ENCODE measurements around the gene KCNQ5. TPM values are rescaled to one million over a fixed set of nuclear protein-coding genes. Genes with fewer than 3 reads are reported as not detected.
"Not testable (repeated sequence)": the region's sequence is repeated elsewhere in the genome, so short reads cannot be mapped to it uniquely, and the experiment has no call there.

The KCNQ5 gene
- total RNA-seq, 1 donor from 2014 or later, result 1.2 TPM

DNA sequence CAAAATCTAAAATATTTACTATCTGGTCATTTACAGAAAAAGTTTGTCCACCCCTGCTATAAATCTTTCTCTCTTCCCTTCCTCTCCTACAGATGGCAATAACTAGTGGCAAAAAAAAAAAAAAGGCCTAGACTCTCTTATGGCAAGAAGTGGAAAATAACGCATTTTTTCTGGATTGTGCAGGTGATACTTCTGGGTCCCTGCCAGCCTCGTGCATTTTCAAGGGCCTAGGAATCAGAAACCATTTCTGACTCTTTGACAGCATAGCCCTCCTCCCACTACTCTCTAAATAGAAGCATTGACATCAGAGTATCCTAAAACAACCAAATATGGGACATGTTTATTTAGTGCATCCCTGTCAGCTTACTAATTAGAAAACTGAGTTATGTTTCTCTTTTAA lies 352.4 kb downstream of the KCNQ5 start:
- Mint-ChIP-seq H3K36me3 (ENCODE audit: low read depth) (peaks cover 5% of the 10 kb centered on the region), H3K9me3 (no peaks in the 10 kb centered on the region), H3K4me1 (peaks cover 19% of the 10 kb centered on the region), H3K4me3 (no peak overlapping the region), H3K27ac (ENCODE audit: unreplicated experiment) (peak overlapping the region; percentile 0), H3K27me3 (ENCODE audit: low read depth) (no peaks in the 10 kb centered on the region)
- DNase-seq (ENCODE audit: low read depth, low spot score), result no peak
- TF ChIP-seq, protein P1, sequence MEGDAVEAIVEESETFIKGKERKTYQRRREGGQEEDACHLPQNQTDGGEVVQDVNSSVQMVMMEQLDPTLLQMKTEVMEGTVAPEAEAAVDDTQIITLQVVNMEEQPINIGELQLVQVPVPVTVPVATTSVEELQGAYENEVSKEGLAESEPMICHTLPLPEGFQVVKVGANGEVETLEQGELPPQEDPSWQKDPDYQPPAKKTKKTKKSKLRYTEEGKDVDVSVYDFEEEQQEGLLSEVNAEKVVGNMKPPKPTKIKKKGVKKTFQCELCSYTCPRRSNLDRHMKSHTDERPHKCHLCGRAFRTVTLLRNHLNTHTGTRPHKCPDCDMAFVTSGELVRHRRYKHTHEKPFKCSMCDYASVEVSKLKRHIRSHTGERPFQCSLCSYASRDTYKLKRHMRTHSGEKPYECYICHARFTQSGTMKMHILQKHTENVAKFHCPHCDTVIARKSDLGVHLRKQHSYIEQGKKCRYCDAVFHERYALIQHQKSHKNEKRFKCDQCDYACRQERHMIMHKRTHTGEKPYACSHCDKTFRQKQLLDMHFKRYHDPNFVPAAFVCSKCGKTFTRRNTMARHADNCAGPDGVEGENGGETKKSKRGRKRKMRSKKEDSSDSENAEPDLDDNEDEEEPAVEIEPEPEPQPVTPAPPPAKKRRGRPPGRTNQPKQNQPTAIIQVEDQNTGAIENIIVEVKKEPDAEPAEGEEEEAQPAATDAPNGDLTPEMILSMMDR (conservative IDR thresholded peaks at IDR 0.05), result no peak

DNA sequence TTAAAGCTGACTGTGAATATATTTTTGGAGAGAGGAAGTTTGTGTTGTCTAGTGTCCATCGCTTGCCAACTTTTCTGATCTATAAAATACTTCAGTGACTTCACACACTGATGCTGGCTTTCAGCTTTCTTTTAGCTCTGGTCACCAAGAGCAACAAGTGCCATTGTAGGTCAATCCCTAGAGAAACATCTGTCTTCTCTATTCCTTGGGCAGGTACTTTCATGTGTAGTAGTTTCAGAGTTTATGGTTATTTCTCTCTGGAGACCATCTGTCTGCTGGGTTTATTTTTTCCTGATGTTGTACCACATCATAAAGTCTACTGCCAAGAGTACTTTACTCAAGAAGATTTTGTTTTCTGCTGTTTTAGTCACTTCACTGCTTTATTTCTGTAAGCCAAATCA lies 353.5 kb downstream of the KCNQ5 start:
- DNase-seq (ENCODE audit: low read depth, low spot score), result no peak
- TF ChIP-seq, protein P1 (conservative IDR thresholded peaks at IDR 0.05), result no peak
- H3K4me3 Mint-ChIP-seq, result no peak overlapping the region
- no peaks in the 10 kb centered on the region for H3K27me3 Mint-ChIP-seq (ENCODE audit: low read depth)
- peaks cover 19% of the 10 kb centered on the region for H3K4me1 Mint-ChIP-seq
- H3K9me3 Mint-ChIP-seq, result peaks cover 3% of the 10 kb centered on the region
- no peak overlapping the region for H3K27ac Mint-ChIP-seq (ENCODE audit: unreplicated experiment)
- peaks cover 8% of the 10 kb centered on the region for H3K36me3 Mint-ChIP-seq (ENCODE audit: low read depth)

DNA sequence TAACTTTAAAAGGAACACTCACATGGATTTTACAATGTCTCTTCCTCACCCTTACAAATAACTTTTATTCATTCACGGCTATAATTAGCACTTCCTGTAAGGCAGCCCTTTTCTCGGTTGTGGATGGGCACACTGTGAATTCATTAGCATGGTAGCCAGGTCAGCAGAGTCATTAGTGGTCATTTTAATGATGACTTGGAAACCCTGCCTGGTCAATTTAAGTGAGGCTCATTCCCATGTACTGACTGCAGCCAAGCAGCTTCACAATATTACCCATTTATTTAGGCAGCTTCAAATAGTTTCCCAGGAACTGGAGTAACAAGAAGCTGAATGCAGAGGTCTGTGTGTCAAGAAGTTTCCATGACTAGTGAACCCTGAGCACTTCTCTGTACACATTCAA lies 354.6 kb downstream of the KCNQ5 start:
- Mint-ChIP-seq H3K9me3 (peaks cover 5% of the 10 kb centered on the region), H3K4me1 (peaks cover 19% of the 10 kb centered on the region), H3K27me3 (ENCODE audit: low read depth) (peaks cover 2% of the 10 kb centered on the region), H3K4me3 (no peak overlapping the region), H3K27ac (ENCODE audit: unreplicated experiment) (no peak overlapping the region), H3K36me3 (ENCODE audit: low read depth) (peaks cover 8% of the 10 kb centered on the region)
- no peak for DNase-seq (ENCODE audit: low read depth, low spot score)
- TF ChIP-seq, protein P1 (conservative IDR thresholded peaks at IDR 0.05), result no peak

DNA sequence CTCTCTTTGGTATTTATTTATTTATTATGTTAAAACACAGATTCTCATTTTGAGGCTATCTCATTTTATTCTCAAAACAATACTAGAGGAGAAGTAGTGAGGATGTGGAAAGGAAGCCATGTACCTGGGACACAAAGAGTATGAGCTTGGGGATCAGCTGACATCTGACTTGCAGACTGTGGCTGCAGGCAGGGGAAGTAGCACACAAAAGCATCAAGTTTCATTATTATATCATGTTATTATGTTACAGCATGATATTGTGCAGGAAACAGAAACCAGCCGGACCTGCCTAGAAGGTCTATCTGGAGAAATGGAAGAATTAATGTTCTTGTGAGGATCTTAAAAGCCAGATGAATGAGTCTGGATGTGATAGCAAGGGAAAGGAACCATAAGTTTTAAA lies 355.2 kb downstream of the KCNQ5 start:
- peaks cover 8% of the 10 kb centered on the region for H3K36me3 Mint-ChIP-seq (ENCODE audit: low read depth)
- TF ChIP-seq, protein P1 (conservative IDR thresholded peaks at IDR 0.05), result no peak
- DNase-seq (ENCODE audit: low read depth, low spot score), result no peak
- peaks cover 5% of the 10 kb centered on the region for H3K9me3 Mint-ChIP-seq
- peaks cover 3% of the 10 kb centered on the region for H3K27me3 Mint-ChIP-seq (ENCODE audit: low read depth)
- H3K4me3 Mint-ChIP-seq, result no peak overlapping the region
- no peak overlapping the region for H3K27ac Mint-ChIP-seq (ENCODE audit: unreplicated experiment)
- H3K4me1 Mint-ChIP-seq, result peaks cover 19% of the 10 kb centered on the region

DNA sequence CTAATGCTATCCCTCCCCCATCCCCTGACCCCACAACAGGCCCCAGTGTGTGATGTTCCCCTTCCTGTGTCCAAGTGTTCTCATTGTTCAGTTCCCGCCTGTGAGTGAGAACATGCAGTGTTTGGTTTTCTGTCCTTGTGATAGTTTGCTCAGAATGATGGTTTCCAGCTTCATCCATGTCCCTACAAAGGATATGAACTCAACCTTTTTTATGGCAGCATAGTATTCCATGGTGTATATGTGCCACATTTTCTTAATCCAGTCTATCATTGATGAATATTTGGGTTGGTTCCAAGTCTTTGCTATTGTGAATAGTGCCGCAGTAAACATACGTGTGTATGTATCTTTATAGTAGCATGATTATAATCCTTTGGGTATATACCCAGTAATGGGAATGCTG lies 356.9 kb downstream of the KCNQ5 start:
- H3K27me3 Mint-ChIP-seq (ENCODE audit: low read depth); H3K4me3 Mint-ChIP-seq; H3K9me3 Mint-ChIP-seq; DNase-seq (ENCODE audit: low read depth, low spot score); H3K27ac Mint-ChIP-seq (ENCODE audit: unreplicated experiment): not testable (repeated sequence)
- peaks cover 10% of the 10 kb centered on the region for H3K36me3 Mint-ChIP-seq (ENCODE audit: low read depth)
- peaks cover 19% of the 10 kb centered on the region for H3K4me1 Mint-ChIP-seq

DNA sequence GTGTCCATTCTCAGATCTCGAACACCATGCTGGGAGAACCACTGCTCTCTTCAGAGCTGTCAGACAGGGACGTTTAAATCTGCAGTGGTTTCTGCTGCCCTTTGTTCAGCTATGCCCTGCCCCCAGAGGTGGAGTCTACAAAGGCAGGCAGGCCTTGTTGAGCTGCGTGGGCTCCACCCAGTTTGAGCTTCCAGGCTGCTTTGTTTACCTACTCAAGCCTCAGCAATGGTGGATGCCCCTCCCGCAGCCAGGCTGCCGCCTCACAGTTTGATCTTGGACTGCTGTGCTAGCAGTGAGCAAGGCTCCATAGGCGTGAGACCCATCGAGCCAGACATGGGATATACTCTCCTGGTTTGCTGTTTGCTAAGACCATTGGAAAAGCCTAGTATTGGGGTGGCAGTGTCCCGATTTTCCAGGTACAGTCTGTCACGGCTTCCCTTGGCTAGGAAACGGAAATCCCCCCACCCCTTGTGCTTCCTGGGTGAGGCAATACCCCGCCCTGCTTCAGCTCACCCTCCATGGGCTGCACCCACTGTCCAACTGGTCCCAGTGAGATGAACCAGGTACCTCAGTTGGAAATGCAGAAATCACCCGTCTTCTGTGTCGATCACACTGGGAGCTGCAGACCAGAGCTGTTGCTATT lies 362.4 kb downstream of the KCNQ5 start:
- not testable (repeated sequence) for H3K4me3 Mint-ChIP-seq; H3K36me3 Mint-ChIP-seq (ENCODE audit: low read depth); H3K4me1 Mint-ChIP-seq; H3K27me3 Mint-ChIP-seq (ENCODE audit: low read depth); H3K27ac Mint-ChIP-seq (ENCODE audit: unreplicated experiment); DNase-seq (ENCODE audit: low read depth, low spot score)
- H3K9me3 Mint-ChIP-seq, result peaks cover 18% of the 10 kb centered on the region
